GM23338 (cell line): ENCODE measurements around the gene MBD2. TPM values are rescaled to one million over a fixed set of nuclear protein-coding genes. Genes with fewer than 3 reads are reported as not detected.

Experiments
- ATAC-seq: fragments of 200-7000 bp; cut with Tn5 transposase; 3 replicates; pipeline ENCODE4 v1.9.1; 2020
- DNase-seq: peaks from one replicate; pipeline ENCODE4 v3.0.0-alpha.2; 2015; ENCODE audit warnings: low spot score
- H2AFZ ChIP-seq: fragments of 200-600 bp; sonication (generic); 2 replicates; pipeline ENCODE4 v1.8.0; 2016; ENCODE audit warnings: antibody characterized with exemption, mild to moderate bottlenecking, moderate library complexity
- H3F3A ChIP-seq: fragments of 200-600 bp; sonication (generic); replicated peaks from 2 replicates; pipeline ENCODE4 v1.8.0; 2017; ENCODE audit warnings: antibody characterized with exemption, mixed run types, low read depth
- H3K27ac ChIP-seq: fragments of 200-600 bp; sonication (generic); 2 replicates; pipeline ENCODE4 v1.6.1; 2016; ENCODE audit warnings: low read depth
- H3K27me3 ChIP-seq: fragments of 200-600 bp; sonication (generic); 2 replicates; pipeline ENCODE4 v1.8.0; 2016; ENCODE audit warnings: mild to moderate bottlenecking, mixed run types, moderate library complexity; ENCODE audit not compliant: insufficient read depth
- H3K36me3 ChIP-seq: fragments of 200-600 bp; sonication (generic); 2 replicates; pipeline ENCODE4 v1.8.0; 2016; ENCODE audit warnings: mild to moderate bottlenecking; ENCODE audit not compliant: insufficient read depth
- H3K4me1 ChIP-seq: fragments of 200-600 bp; sonication (generic); 2 replicates; pipeline ENCODE4 v1.8.0; 2016; ENCODE audit warnings: mild to moderate bottlenecking, moderate library complexity; ENCODE audit not compliant: insufficient read depth
- H3K4me2 ChIP-seq: fragments of 200-600 bp; sonication (generic); 2 replicates; pipeline ENCODE4 v1.7.1; 2017; ENCODE audit warnings: mixed run types
- H3K4me3 ChIP-seq: fragments of 200-600 bp; sonication (generic); 2 replicates; pipeline ENCODE4 v1.6.1; 2016; ENCODE audit warnings: mixed run types
- H3K79me2 ChIP-seq: fragments of 200-600 bp; sonication (generic); replicated peaks from 2 replicates; pipeline ENCODE4 v1.8.0; 2017; ENCODE audit warnings: mild to moderate bottlenecking; ENCODE audit not compliant: insufficient read depth
- H3K9me2 ChIP-seq: fragments of 200-600 bp; sonication (generic); 2 replicates; pipeline ENCODE4 v1.8.0; 2017; ENCODE audit not compliant: insufficient read depth
- H4K20me1 ChIP-seq: fragments of 200-600 bp; sonication (generic); replicated peaks from 2 replicates; pipeline ENCODE4 v1.8.0; 2017; ENCODE audit warnings: mild to moderate bottlenecking; ENCODE audit not compliant: insufficient read depth
- H3K27ac Mint-ChIP-seq: 2 replicates; pipeline ENCODE4 v1.8.0; 2020; ENCODE audit warnings: inconsistent platforms, mild to moderate bottlenecking, moderate library complexity, mixed read lengths
- H3K27me3 Mint-ChIP-seq: 3 replicates; pipeline ENCODE4 v1.8.0; 2022; ENCODE audit warnings: low read depth, mild to moderate bottlenecking, moderate library complexity, mixed read lengths, inconsistent platforms; ENCODE audit not compliant: insufficient read depth, poor library complexity
- H3K36me3 Mint-ChIP-seq: 3 replicates; pipeline ENCODE4 v1.8.0; 2021; ENCODE audit warnings: low read depth, mild to moderate bottlenecking, inconsistent platforms, moderate library complexity, mixed read lengths
- H3K4me1 Mint-ChIP-seq: 3 replicates; pipeline ENCODE4 v1.8.0; 2020; ENCODE audit warnings: mild to moderate bottlenecking, inconsistent platforms, mixed read lengths
- H3K4me3 Mint-ChIP-seq: 3 replicates; pipeline ENCODE4 v1.8.0; 2021; ENCODE audit warnings: moderate library complexity, mild to moderate bottlenecking, inconsistent platforms, mixed read lengths
- H3K9me3 Mint-ChIP-seq: 3 replicates; pipeline ENCODE4 v1.8.0; 2020; ENCODE audit warnings: moderate library complexity, mild to moderate bottlenecking, inconsistent platforms, mixed read lengths
- CREB1 ChIP-seq: fragments of 250-450 bp; sonication (Bioruptor Pico); IDR thresholded peaks from 2 replicates; pipeline ENCODE4 v1.5.0; 2020; ENCODE audit warnings: low read depth, mild to moderate bottlenecking, moderate library complexity
- EZH2 ChIP-seq: fragments of 200-600 bp; sonication (generic); IDR thresholded peaks from one replicate; pipeline ENCODE4 v1.8.0; 2017; ENCODE audit warnings: antibody characterized with exemption, mild to moderate bottlenecking, low read depth; ENCODE audit not compliant: unreplicated experiment
- POLR2AphosphoS5 ChIP-seq: IDR thresholded peaks from 2 replicates; pipeline ENCODE4 v1.6.1; 2016; ENCODE audit warnings: antibody characterized with exemption, low read depth
- ZNF462 ChIP-seq: fragments of 250-450 bp; sonication (Bioruptor Pico); IDR thresholded peaks from 2 replicates; pipeline ENCODE4 v1.5.0; 2020; ENCODE audit warnings: mild to moderate bottlenecking, moderate library complexity
- polyA plus RNA-seq: library from polyadenylated mRNA; unstranded; fragments of >200 nt; fragmentation: Nextera tagmentation; extraction: Ambion mirVana; gene quantifications from 2 replicates; pipeline ENCODE4 v1.2.1, GENCODE V29; 2016
- total RNA-seq: library from RNA; depleted of rRNA; stranded (reverse); fragments of >200 nt; shearing (Covaris generic); gene quantifications from 2 replicates; pipeline ENCODE4 v1.2.3, GENCODE V29; 2014
- TF ChIP-seq, protein P1 (sequence below), 2 experiments: fragments of 200-600 bp in 1 of 2; sonication (generic) in 1 of 2; conservative IDR thresholded peaks; 2 replicates each; pipeline versions ENCODE4 v1.5.1 to v1.6.1; 2016 to 2017; ENCODE audit warnings: antibody characterized with exemption in 2 of 2, low read depth in 2 of 2, mild to moderate bottlenecking in 2 of 2, moderate library complexity in 1 of 2
- TF ChIP-seq, protein P2 (sequence below): IDR thresholded peaks from 2 replicates; pipeline ENCODE4 v1.6.1; 2016; ENCODE audit warnings: antibody characterized with exemption

The MBD2 gene
- total and polyA plus RNA-seq, 2 experiments from 2014 or later, result 11.2 to 39.2 TPM

DNA sequence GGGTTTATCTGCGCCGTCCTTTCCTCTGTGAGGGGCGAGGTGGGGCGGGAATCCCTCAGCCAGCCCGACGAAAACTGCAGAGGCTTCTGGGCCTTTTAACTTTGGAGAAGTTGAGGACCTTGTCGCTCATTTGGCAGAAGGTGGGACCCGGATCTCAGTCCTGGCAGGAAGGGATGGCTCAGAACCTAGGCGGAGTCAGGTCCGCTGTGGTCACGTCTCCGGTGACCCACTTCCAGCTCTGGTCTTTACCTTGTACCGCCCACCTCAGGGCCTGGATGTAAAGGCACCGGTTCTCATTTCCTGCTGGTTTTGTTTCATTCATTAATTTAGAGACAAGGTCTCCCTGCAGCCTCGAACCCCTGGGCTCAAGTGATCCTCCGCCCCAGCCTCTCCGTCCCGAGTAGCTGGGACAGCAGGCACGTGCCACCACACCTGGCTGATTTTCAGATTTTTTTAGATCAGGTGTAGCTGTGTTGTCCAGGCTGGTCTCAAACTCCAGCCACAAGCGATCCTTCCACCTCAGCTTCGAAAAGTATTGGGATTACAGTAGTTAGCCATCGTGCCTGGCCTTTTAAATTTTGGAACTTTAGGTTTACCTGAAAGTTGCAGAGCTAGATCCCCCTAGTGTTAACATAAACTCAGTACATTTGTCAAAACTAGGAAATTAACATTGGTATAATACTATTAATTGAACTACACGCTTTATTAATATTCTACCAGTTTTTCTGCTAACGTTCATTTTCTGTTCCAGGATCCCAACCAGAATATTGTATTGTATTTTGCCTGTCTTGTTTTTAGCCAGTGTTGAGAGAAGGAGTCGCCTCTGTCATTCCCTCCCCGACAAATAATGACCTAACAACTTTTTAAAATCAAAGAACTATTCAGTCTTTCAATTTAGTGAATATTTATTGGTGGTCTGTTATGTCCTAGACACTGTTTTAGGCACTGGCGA lies 45.7 kb upstream of the MBD2 start:
- ATAC-seq, result peak; percentile 87
- peak overlapping the region; percentile 96 for H3K27ac Mint-ChIP-seq

GRCh38 chr18:54268751-54269150 lies 44.3 kb upstream of the MBD2 start:
- peak overlapping the region; percentile 88; the same call in 1 of the 2 replicates for H3K4me2 ChIP-seq
- peak overlapping the region; percentile 85 for H3K4me3 Mint-ChIP-seq
- TF ChIP-seq, protein P1, sequence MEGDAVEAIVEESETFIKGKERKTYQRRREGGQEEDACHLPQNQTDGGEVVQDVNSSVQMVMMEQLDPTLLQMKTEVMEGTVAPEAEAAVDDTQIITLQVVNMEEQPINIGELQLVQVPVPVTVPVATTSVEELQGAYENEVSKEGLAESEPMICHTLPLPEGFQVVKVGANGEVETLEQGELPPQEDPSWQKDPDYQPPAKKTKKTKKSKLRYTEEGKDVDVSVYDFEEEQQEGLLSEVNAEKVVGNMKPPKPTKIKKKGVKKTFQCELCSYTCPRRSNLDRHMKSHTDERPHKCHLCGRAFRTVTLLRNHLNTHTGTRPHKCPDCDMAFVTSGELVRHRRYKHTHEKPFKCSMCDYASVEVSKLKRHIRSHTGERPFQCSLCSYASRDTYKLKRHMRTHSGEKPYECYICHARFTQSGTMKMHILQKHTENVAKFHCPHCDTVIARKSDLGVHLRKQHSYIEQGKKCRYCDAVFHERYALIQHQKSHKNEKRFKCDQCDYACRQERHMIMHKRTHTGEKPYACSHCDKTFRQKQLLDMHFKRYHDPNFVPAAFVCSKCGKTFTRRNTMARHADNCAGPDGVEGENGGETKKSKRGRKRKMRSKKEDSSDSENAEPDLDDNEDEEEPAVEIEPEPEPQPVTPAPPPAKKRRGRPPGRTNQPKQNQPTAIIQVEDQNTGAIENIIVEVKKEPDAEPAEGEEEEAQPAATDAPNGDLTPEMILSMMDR (conservative IDR thresholded peaks at IDR 0.05; ENCODE audit: low read depth in 2 of 2), result no peak
- TF ChIP-seq, protein P2, sequence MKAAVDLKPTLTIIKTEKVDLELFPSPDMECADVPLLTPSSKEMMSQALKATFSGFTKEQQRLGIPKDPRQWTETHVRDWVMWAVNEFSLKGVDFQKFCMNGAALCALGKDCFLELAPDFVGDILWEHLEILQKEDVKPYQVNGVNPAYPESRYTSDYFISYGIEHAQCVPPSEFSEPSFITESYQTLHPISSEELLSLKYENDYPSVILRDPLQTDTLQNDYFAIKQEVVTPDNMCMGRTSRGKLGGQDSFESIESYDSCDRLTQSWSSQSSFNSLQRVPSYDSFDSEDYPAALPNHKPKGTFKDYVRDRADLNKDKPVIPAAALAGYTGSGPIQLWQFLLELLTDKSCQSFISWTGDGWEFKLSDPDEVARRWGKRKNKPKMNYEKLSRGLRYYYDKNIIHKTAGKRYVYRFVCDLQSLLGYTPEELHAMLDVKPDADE, result no peak
- TF ChIP-seq ZNF462 (CRISPR knock-in tag), result no peak
- H3K36me3 ChIP-seq, result no peaks in the 10 kb centered on the region
- H2AFZ ChIP-seq, result peak overlapping the region; percentile 24; the same call in 1 of the 2 replicates
- H3K27ac Mint-ChIP-seq, result peak overlapping the region; percentile 98
- no peaks in the 10 kb centered on the region for H3K27me3 ChIP-seq
- no peaks in the 10 kb centered on the region; the same call in 2 of the 3 replicates for H3K36me3 Mint-ChIP-seq
- no peaks in the 10 kb centered on the region for H4K20me1 ChIP-seq
- ATAC-seq (no peak), DNase-seq (no peak)
- peak overlapping the region; percentile 96 for H3K27ac ChIP-seq
- H3F3A ChIP-seq, result no peaks in the 10 kb centered on the region
- H3K4me3 ChIP-seq, result peak overlapping the region; percentile 75
- H3K27me3 Mint-ChIP-seq, result peaks cover 1% of the 10 kb centered on the region
- H3K9me3 Mint-ChIP-seq, result no peaks in the 10 kb centered on the region; the same call in 2 of the 3 replicates
- H3K4me1 Mint-ChIP-seq, result peaks cover 22% of the 10 kb centered on the region
- H3K79me2 ChIP-seq, result peaks cover 21% of the 10 kb centered on the region
- 0 out of 2 replicates have a peak, but pooled peaks cover 4% of the 10 kb centered on the region for H3K4me1 ChIP-seq
- no peaks in the 10 kb centered on the region for H3K9me2 ChIP-seq

More for the DNA sequence above, 45.7 kb upstream of the MBD2 start:
- Mint-ChIP-seq H3K27me3 (peaks cover 1% of the 10 kb centered on the region), H3K4me1 (peaks cover 22% of the 10 kb centered on the region), H3K36me3 (peaks cover 2% of the 10 kb centered on the region; the same call in 1 of the 3 replicates), H3K9me3 (no peaks in the 10 kb centered on the region; the same call in 2 of the 3 replicates), H3K4me3 (peak overlapping the region; percentile 85)
- H3K27ac ChIP-seq, result peak overlapping the region; percentile 96
- TF ChIP-seq, protein P1 (conservative IDR thresholded peaks at IDR 0.05; ENCODE audit: low read depth in 2 of 2), result peak; percentile 52 to 53
- TF ChIP-seq CREB1 (no peak), EZH2 (no peak), POLR2AphosphoS5 (no peak)
- H3K79me2 ChIP-seq, result peaks cover 21% of the 10 kb centered on the region
- H3K36me3 ChIP-seq, result no peaks in the 10 kb centered on the region
- H3K4me1 ChIP-seq, result 0 out of 2 replicates have a peak, but pooled peaks cover 4% of the 10 kb centered on the region
- H3F3A ChIP-seq, result no peaks in the 10 kb centered on the region
- DNase-seq, result peak; percentile 85
- peak overlapping the region; percentile 88 for H3K4me2 ChIP-seq
- no peaks in the 10 kb centered on the region for H3K9me2 ChIP-seq
- H3K4me3 ChIP-seq, result peak overlapping the region; percentile 75
- H4K20me1 ChIP-seq, result no peaks in the 10 kb centered on the region
- H2AFZ ChIP-seq, result peak overlapping the region; percentile 8
- H3K27me3 ChIP-seq, result no peaks in the 10 kb centered on the region
